Lung (tissue), 12 donors: ENCODE data around the gene SMCO4. TPM values are rescaled to one million over a fixed set of nuclear protein-coding genes. Genes with fewer than 3 reads are reported as not detected.

Experiments
- ATAC-seq: fragments of 200-7000 bp; cut with Tn5 transposase; one replicate; pipeline ENCODE4 v1.9.1; 2020; ENCODE audit warnings: moderate number of reproducible peaks; ENCODE audit not compliant: insufficient read depth, low FRiP score
- DNase-seq, 3 donors: peaks; one replicate each; pipeline ENCODE4 v3.0.0-alpha.2; 2013 to 2017
- H3K27ac ChIP-seq, 2 donors: one replicate each; pipeline ENCODE4 v1.5.1; 2013; ENCODE audit warnings: mild to moderate bottlenecking in 2 of 2, moderate library complexity in 2 of 2, control low read depth in 1 of 2, inconsistent platforms in 1 of 2, low read depth in 1 of 2, low read length in 1 of 2
- H3K27me3 ChIP-seq, 3 donors: one replicate each; pipeline ENCODE4 v1.5.1; 2013; ENCODE audit warnings: low read length in 2 of 3; ENCODE audit not compliant: control insufficient read depth in 3 of 3, insufficient read depth in 3 of 3
- H3K36me3 ChIP-seq, 4 donors: one replicate each; pipeline ENCODE4 v1.5.1; 2013; ENCODE audit warnings: low read length in 4 of 4, mild to moderate bottlenecking in 1 of 4, moderate library complexity in 1 of 4; ENCODE audit not compliant: control insufficient read depth in 4 of 4, insufficient read depth in 4 of 4
- H3K4me1 ChIP-seq, 5 donors: one replicate each; pipeline ENCODE4 v1.5.1; 2013; ENCODE audit warnings: low read length in 5 of 5, mild to moderate bottlenecking in 2 of 5, moderate library complexity in 1 of 5; ENCODE audit not compliant: control insufficient read depth in 5 of 5, insufficient read depth in 5 of 5
- H3K4me3 ChIP-seq: one replicate; pipeline ENCODE4 v1.5.1; 2013; ENCODE audit warnings: mild to moderate bottlenecking, control low read depth, moderate library complexity
- H3K9ac ChIP-seq, 2 donors: one replicate each; pipeline ENCODE4 v1.5.1; 2013; ENCODE audit warnings: low read length in 2 of 2, control low read depth in 1 of 2; ENCODE audit not compliant: insufficient read depth in 1 of 2
- H3K9me3 ChIP-seq, 4 donors: one replicate each; pipeline ENCODE4 v1.5.1; 2013; ENCODE audit warnings: low read length in 3 of 4, mild to moderate bottlenecking in 1 of 4, moderate library complexity in 1 of 4; ENCODE audit not compliant: control insufficient read depth in 4 of 4, insufficient read depth in 3 of 4
- WGBS, 2 donors: extraction: QIAGEN DNeasy Blood & Tissue Kit; methylation state at CpG; one replicate each; pipeline ENCODE4 v1.1.7; 2013; 5-methylcytosine and 5-hydroxymethylcytosine counted together
- polyA plus RNA-seq, 2 donors: library from polyadenylated mRNA; stranded (reverse); fragments of 200-250 nt; gene quantifications; one replicate each; pipeline ENCODE4 v1.2.1, GENCODE V29; 2013
- total RNA-seq, 2 donors: library from RNA; depleted of rRNA in 1 of 2; stranded (reverse); fragments of >200 nt in 1 of 2; gene quantifications; one replicate each; pipeline ENCODE4 v1.2.1, GENCODE V29; 2014 to 2021
- TF ChIP-seq, protein P1 (sequence below): IDR thresholded peaks from 2 replicates; pipeline ENCODE4 v1.5.1; 2012; ENCODE audit warnings: mild to moderate bottlenecking; ENCODE audit errors: control extremely low read depth, extremely low read depth
- donor health status: control.
- donor health status: control.
- donor health status: Bipolar disorder and iron deficiency.
- donor health status: healthy.
- donor health status: DM: yes; HTN: yes; CAD: no.

SMCO4 gene
- total and polyA plus RNA-seq, 4 donors = 27.0 to 132 (median 43.6) TPM

DNA sequence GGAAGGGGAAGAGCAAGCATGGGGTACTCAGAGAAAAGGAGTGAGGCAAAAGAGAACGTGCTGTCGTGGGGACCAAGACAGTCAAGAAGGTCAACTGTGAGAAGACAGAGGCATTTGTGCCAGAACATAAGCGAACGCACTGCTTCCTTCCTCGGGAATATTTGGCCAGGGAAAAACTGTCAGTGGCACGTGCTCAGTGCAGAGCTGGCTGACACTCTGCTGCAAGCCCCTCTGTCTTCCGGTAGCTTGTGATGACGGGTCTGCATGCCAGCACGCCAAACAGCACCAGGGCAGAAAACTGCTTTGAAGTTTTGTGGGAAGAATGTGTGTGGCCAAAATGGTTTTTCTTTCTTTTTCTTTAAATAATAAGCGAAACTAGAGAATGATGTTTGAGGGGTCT, 60.6 kb downstream of the SMCO4 start:
- Histone ChIP-seq H3K9me3 (peaks cover 0 to 2% (median 0%) of the 10 kb centered on the region in 4 donors), H3K4me3 (no peak overlapping the region), H3K27ac (peak overlapping the region in 1 of 2 donors; percentile 4), H3K27me3 (no peaks in the 10 kb centered on the region), H3K36me3 (peaks cover 0 to 5% (median 0%) of the 10 kb centered on the region in 4 donors), H3K9ac (no peak overlapping the region), H3K4me1 (peaks cover 3 to 46% (median 5%) of the 10 kb centered on the region in 5 donors)
- DNase-seq (peak; percentile 82 to 92 (median 87)), ATAC-seq (no peak)
- TF ChIP-seq, protein P1, sequence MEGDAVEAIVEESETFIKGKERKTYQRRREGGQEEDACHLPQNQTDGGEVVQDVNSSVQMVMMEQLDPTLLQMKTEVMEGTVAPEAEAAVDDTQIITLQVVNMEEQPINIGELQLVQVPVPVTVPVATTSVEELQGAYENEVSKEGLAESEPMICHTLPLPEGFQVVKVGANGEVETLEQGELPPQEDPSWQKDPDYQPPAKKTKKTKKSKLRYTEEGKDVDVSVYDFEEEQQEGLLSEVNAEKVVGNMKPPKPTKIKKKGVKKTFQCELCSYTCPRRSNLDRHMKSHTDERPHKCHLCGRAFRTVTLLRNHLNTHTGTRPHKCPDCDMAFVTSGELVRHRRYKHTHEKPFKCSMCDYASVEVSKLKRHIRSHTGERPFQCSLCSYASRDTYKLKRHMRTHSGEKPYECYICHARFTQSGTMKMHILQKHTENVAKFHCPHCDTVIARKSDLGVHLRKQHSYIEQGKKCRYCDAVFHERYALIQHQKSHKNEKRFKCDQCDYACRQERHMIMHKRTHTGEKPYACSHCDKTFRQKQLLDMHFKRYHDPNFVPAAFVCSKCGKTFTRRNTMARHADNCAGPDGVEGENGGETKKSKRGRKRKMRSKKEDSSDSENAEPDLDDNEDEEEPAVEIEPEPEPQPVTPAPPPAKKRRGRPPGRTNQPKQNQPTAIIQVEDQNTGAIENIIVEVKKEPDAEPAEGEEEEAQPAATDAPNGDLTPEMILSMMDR = no peak
- 65 to 76% methylated on average over 10 of the region's 10 CpGs for WGBS, 2 donors

DNA sequence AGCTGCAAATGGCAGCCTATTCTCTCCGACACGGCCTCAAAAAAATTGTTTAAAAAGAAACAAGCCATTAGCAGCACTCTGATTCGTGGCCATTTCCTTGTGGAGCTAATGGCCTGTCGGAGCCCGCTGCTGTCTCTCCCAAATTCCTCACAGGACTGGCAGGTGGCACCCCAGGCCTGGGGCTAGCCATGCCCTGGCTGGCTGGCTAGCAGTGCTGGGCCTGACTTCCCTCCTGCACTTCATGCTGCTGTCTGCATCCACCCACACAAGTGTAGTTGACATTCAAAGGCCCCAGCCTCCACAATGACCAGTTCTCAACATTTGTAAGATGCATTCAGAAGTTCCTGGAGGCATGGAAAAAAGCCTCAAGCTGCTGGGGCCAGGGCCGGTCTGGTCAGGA, 61.5 kb downstream of the SMCO4 start:
- no peak overlapping the region for H3K9ac ChIP-seq
- no peak overlapping the region for H3K4me3 ChIP-seq
- TF ChIP-seq, protein P1 = no peak
- H3K9me3 ChIP-seq = peaks cover 0 to 2% (median 0%) of the 10 kb centered on the region in 4 donors
- peaks cover 0 to 7% (median 0%) of the 10 kb centered on the region in 4 donors for H3K36me3 ChIP-seq
- WGBS, 2 donors = 93 to 94% methylated on average over 6 of the region's 6 CpGs
- no peak overlapping the region for H3K27ac ChIP-seq
- peaks cover 3 to 45% (median 10%) of the 10 kb centered on the region in 5 donors for H3K4me1 ChIP-seq
- ATAC-seq (no peak), DNase-seq (no peak)
- H3K27me3 ChIP-seq = no peaks in the 10 kb centered on the region

DNA sequence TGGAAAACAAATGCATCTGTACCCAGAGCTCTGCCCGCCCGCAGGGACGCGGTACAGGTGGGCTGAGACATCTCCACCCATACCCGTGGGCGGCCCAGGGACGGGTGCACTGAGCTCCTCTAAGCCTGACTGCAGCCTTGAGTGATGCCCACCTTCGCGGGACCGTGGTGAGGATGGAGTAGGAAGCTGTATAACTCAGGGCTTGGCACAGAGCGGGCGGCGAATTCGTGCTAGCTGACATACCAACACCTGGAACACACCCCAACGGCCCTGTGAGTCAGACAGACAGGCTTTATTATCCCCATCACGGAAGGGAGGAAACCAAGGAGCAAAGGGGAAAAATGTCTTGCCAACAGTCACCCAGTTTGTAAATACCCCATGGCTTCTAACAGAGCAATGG, 61.9 kb downstream of the SMCO4 start:
- no peaks in the 10 kb centered on the region for H3K27me3 ChIP-seq
- DNase-seq = no peak
- TF ChIP-seq, protein P1 = no peak
- peaks cover 0 to 2% (median 0%) of the 10 kb centered on the region in 4 donors for H3K9me3 ChIP-seq
- ATAC-seq = no peak
- H3K4me1 ChIP-seq = peaks cover under 1 to 45% (median 10%) of the 10 kb centered on the region in 5 donors
- H3K27ac ChIP-seq = no peak overlapping the region
- H3K9ac ChIP-seq = no peak overlapping the region
- 95 to 97% methylated on average over 16 of the region's 16 CpGs for WGBS, 2 donors
- H3K36me3 ChIP-seq = peaks cover 0 to 7% (median 0%) of the 10 kb centered on the region in 4 donors
- no peak overlapping the region for H3K4me3 ChIP-seq

DNA sequence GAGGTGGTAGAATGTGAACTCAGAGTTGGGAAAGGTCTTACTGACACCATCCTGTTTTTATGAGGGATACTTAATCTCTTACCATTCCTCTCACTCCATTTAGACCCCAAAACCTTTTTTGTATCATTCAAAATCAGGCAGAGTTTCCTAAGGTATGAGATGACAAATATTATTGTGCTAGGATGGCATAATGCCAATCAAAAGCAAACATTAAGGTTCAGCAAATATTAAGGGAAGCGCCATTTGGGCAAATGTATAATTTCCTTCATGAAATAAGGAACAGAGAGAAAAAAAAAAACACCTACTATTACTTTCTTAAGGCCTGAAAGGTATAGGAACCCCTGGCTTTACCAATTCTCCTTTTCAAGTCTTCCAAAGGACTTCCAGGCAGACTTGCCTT, 62.4 kb downstream of the SMCO4 start:
- H3K4me3 ChIP-seq = no peak overlapping the region
- TF ChIP-seq, protein P1 = no peak
- H3K36me3 ChIP-seq = peaks cover 0 to 7% (median 0%) of the 10 kb centered on the region in 4 donors
- H3K9me3 ChIP-seq = peaks cover 0 to 2% (median 0%) of the 10 kb centered on the region in 4 donors
- peaks cover 0 to 45% (median 10%) of the 10 kb centered on the region in 5 donors for H3K4me1 ChIP-seq
- H3K27me3 ChIP-seq = no peaks in the 10 kb centered on the region
- ATAC-seq = no peak
- H3K9ac ChIP-seq = no peak overlapping the region
- no peak for DNase-seq
- H3K27ac ChIP-seq = no peak overlapping the region
- WGBS, 2 donors = 82 to 83% methylated on average over 1 of the region's 1 CpG
